T-helper 9 cell (primary cell): ENCODE measurements around the gene TPX2.

Experiments used
- DNase-seq: peaks from one replicate; pipeline ENCODE4 v3.0.0-alpha.2; 2020

The TPX2 gene

GRCh38 chr20:31707258-31707615 lies 31.9 kb upstream of the TPX2 start:
- DNase-seq: no peak

GRCh38 chr20:31707994-31708735 lies 30.9 kb upstream of the TPX2 start:
- DNase-seq: no peak

GRCh38 chr20:31708736-31709534 lies 30.2 kb upstream of the TPX2 start:
- DNase-seq: no peak

- no peak for DNase-seq
These were observed 29.2 kb upstream of the TPX2 start for GRCh38 chr20:31709939-31710338.

- DNase-seq: no peak
These were observed 28.5 kb upstream of the TPX2 start for GRCh38 chr20:31710423-31711108.

- no peak for DNase-seq
These were observed 27.6 kb upstream of the TPX2 start for GRCh38 chr20:31711179-31712111.

GRCh38 chr20:31712112-31712553 lies 27.0 kb upstream of the TPX2 start:
- no peak for DNase-seq

- DNase-seq: no peak
These were observed 26.4 kb upstream of the TPX2 start for GRCh38 chr20:31712564-31713311.

GRCh38 chr20:31713312-31714273 lies 25.5 kb upstream of the TPX2 start:
- no peak for DNase-seq

GRCh38 chr20:31715766-31716165 lies 23.3 kb upstream of the TPX2 start:
- no peak for DNase-seq

- DNase-seq: no peak
These were observed 22.7 kb upstream of the TPX2 start for GRCh38 chr20:31716351-31716750.

- no peak for DNase-seq
These were observed 22.1 kb upstream of the TPX2 start for GRCh38 chr20:31716818-31717477.

GRCh38 chr20:31717478-31718201 lies 21.4 kb upstream of the TPX2 start:
- no peak for DNase-seq

GRCh38 chr20:31718952-31719643 lies 20.0 kb upstream of the TPX2 start:
- DNase-seq: no peak

- DNase-seq: no peak
These were observed 19.2 kb upstream of the TPX2 start for GRCh38 chr20:31719644-31720485.

GRCh38 chr20:31720486-31721407 lies 18.3 kb upstream of the TPX2 start:
- DNase-seq: no peak
